Hepatocyte (in vitro differentiated cells): ENCODE data around the gene TXNDC16.

Experiments used
- EZH2 ChIP-seq: fragments of 200-600 bp; sonication (generic); IDR thresholded peaks from 2 replicates; pipeline ENCODE4 v1.6.1; 2016; ENCODE audit warnings: antibody characterized with exemption, mild to moderate bottlenecking, borderline replicate concordance
- EZH2phosphoT487 ChIP-seq: fragments of 200-600 bp; sonication (generic); IDR thresholded peaks from one replicate; pipeline ENCODE4 v1.6.1; 2018; ENCODE audit warnings: antibody characterized with exemption, mild to moderate bottlenecking, low read depth, moderate library complexity; ENCODE audit not compliant: unreplicated experiment, severe bottlenecking
- TF ChIP-seq, protein P1 (sequence below): fragments of 200-600 bp; sonication (generic); IDR thresholded peaks from 2 replicates; pipeline ENCODE4 v1.5.1; 2016; ENCODE audit warnings: antibody characterized with exemption, mild to moderate bottlenecking; ENCODE audit not compliant: poor library complexity

GRCh38 chr14:52514046-52514811, 38.1 kb downstream of the TXNDC16 start:
- no peak for TF ChIP-seq EZH2phosphoT487
- TF ChIP-seq, protein P1, sequence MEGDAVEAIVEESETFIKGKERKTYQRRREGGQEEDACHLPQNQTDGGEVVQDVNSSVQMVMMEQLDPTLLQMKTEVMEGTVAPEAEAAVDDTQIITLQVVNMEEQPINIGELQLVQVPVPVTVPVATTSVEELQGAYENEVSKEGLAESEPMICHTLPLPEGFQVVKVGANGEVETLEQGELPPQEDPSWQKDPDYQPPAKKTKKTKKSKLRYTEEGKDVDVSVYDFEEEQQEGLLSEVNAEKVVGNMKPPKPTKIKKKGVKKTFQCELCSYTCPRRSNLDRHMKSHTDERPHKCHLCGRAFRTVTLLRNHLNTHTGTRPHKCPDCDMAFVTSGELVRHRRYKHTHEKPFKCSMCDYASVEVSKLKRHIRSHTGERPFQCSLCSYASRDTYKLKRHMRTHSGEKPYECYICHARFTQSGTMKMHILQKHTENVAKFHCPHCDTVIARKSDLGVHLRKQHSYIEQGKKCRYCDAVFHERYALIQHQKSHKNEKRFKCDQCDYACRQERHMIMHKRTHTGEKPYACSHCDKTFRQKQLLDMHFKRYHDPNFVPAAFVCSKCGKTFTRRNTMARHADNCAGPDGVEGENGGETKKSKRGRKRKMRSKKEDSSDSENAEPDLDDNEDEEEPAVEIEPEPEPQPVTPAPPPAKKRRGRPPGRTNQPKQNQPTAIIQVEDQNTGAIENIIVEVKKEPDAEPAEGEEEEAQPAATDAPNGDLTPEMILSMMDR = no peak
- no peak for TF ChIP-seq EZH2
